Measurements from ENCODE around the gene CMC2.

Gene CMC2

GRCh38 chr16:80989801-80990200, 16.9 kb downstream of the CMC2 start:
- H3K27ac ChIP-seq (replicated peaks; ENCODE audit: low read length), result no peak overlapping the region
- no peak overlapping the region for H3K4ac ChIP-seq (ENCODE audit: low read length)
- no peak overlapping the region for H3K4me2 ChIP-seq (ENCODE audit: insufficient read depth, low read length, poor library complexity, severe bottlenecking)
- H3K79me1 ChIP-seq (ENCODE audit: low read depth, low read length), result no peaks in the 10 kb centered on the region
- no peaks in the 10 kb centered on the region for H3K9me3 ChIP-seq (replicated peaks in 1 of 2; ENCODE audit: control insufficient read depth in 2 of 2, insufficient read depth in 1 of 2, low read depth in 1 of 2, low read length in 2 of 2)
- no peak overlapping the region for H4K91ac ChIP-seq (ENCODE audit: low read depth, low read length, poor library complexity)
- H3K18ac ChIP-seq (ENCODE audit: low read length), result no peak overlapping the region
- H3K4me3 ChIP-seq (ENCODE audit: low read length in 2 of 2), result no peak overlapping the region
- peaks cover 0 to 5% of the 10 kb centered on the region in 2 donors for H3K4me1 ChIP-seq (ENCODE audit: control insufficient read depth in 2 of 2, insufficient read depth in 1 of 2, low read depth in 1 of 2, low read length in 2 of 2)
- H3K36me3 ChIP-seq (replicated peaks in 1 of 2; ENCODE audit: control insufficient read depth in 2 of 2, insufficient read depth in 2 of 2, low read length in 2 of 2), result peaks cover 3 to 38% of the 10 kb centered on the region in 2 donors
- no peak overlapping the region for H3K14ac ChIP-seq (ENCODE audit: low read length)
- no peak overlapping the region for H2BK12ac ChIP-seq (ENCODE audit: low read length)
- H3K9ac ChIP-seq (ENCODE audit: low read depth, low read length, poor library complexity), result no peak overlapping the region
- no peak for DNase-seq (ENCODE audit: low spot score)
- no peak overlapping the region for H4K8ac ChIP-seq (ENCODE audit: low read depth, low read length)
- H2AFZ ChIP-seq (ENCODE audit: low read length), result no peak overlapping the region
- no CpG with 5 or more reads among the region's 2 CpGs for WGBS, 2 donors (ENCODE audit: extremely low coverage in 2 of 2, insufficient read length in 2 of 2, insufficient replicate concordance in 1 of 2)
- no peak overlapping the region for H3K23ac ChIP-seq (ENCODE audit: low read depth, low read length, poor library complexity)
- no peak overlapping the region for H2BK5ac ChIP-seq (ENCODE audit: low read length)
- H2BK15ac ChIP-seq (ENCODE audit: low read length), result no peak overlapping the region
- no peak overlapping the region for H2BK120ac ChIP-seq (ENCODE audit: low read depth, low read length)
- H3K27me3 ChIP-seq (ENCODE audit: control insufficient read depth in 3 of 3, insufficient read depth in 3 of 3, low read depth in 1 of 3, low read length in 3 of 3), result no peaks in the 10 kb centered on the region
- H2AK5ac ChIP-seq (ENCODE audit: low read depth, low read length), result no peak overlapping the region

- H2BK15ac ChIP-seq (ENCODE audit: low read length), result no peak overlapping the region
- no peak overlapping the region for H3K4ac ChIP-seq (ENCODE audit: low read length)
Observed at GRCh38 chr16:80988756-80989155, 17.9 kb downstream of the CMC2 start.

GRCh38 chr16:80986557-80986956, 20.1 kb downstream of the CMC2 start:
- H3K18ac ChIP-seq (ENCODE audit: low read length), result no peak overlapping the region
- no peak overlapping the region for H3K4me2 ChIP-seq (ENCODE audit: insufficient read depth, low read length, poor library complexity, severe bottlenecking)
- H3K4ac ChIP-seq (ENCODE audit: low read length), result no peak overlapping the region
- H3K27me3 ChIP-seq (ENCODE audit: control insufficient read depth in 3 of 3, insufficient read depth in 3 of 3, low read depth in 1 of 3, low read length in 3 of 3), result no peaks in the 10 kb centered on the region
- WGBS, 2 donors (ENCODE audit: extremely low coverage in 2 of 2, insufficient read length in 2 of 2, insufficient replicate concordance in 1 of 2), result no CpG with 5 or more reads among the region's 2 CpGs
- peaks cover 0 to 2% of the 10 kb centered on the region in 2 donors for H3K4me1 ChIP-seq (ENCODE audit: control insufficient read depth in 2 of 2, insufficient read depth in 1 of 2, low read depth in 1 of 2, low read length in 2 of 2)
- no peak overlapping the region for H4K8ac ChIP-seq (ENCODE audit: low read depth, low read length)
- no peak overlapping the region for H2AK5ac ChIP-seq (ENCODE audit: low read depth, low read length)
- no peak overlapping the region for H3K14ac ChIP-seq (ENCODE audit: low read length)
- H3K9me3 ChIP-seq (replicated peaks in 1 of 2; ENCODE audit: control insufficient read depth in 2 of 2, insufficient read depth in 1 of 2, low read depth in 1 of 2, low read length in 2 of 2), result no peaks in the 10 kb centered on the region
- H3K79me1 ChIP-seq (ENCODE audit: low read depth, low read length), result no peaks in the 10 kb centered on the region
- no peak overlapping the region for H2BK120ac ChIP-seq (ENCODE audit: low read depth, low read length)
- no peak overlapping the region for H2BK12ac ChIP-seq (ENCODE audit: low read length)
- no peak overlapping the region for H2AFZ ChIP-seq (ENCODE audit: low read length)
- H4K91ac ChIP-seq (ENCODE audit: low read depth, low read length, poor library complexity), result no peak overlapping the region
- DNase-seq (ENCODE audit: low spot score), result no peak
- no peak overlapping the region for H3K9ac ChIP-seq (ENCODE audit: low read depth, low read length, poor library complexity)
- no peak overlapping the region for H2BK15ac ChIP-seq (ENCODE audit: low read length)
- H2BK5ac ChIP-seq (ENCODE audit: low read length), result no peak overlapping the region
- peaks cover 3 to 38% of the 10 kb centered on the region in 2 donors for H3K36me3 ChIP-seq (replicated peaks in 1 of 2; ENCODE audit: control insufficient read depth in 2 of 2, insufficient read depth in 2 of 2, low read length in 2 of 2)
- H3K4me3 ChIP-seq (ENCODE audit: low read length in 2 of 2), result no peak overlapping the region
- no peak overlapping the region for H3K27ac ChIP-seq (replicated peaks; ENCODE audit: low read length)
- no peak overlapping the region for H3K23ac ChIP-seq (ENCODE audit: low read depth, low read length, poor library complexity)

More at GRCh38 chr16:80988756-80989155, 17.9 kb downstream of the CMC2 start:
- no peak overlapping the region for H2AK5ac ChIP-seq (ENCODE audit: low read depth, low read length)
- DNase-seq (ENCODE audit: low spot score), result no peak
- H3K27ac ChIP-seq (replicated peaks; ENCODE audit: low read length), result no peak overlapping the region
- H3K9me3 ChIP-seq (replicated peaks in 1 of 2; ENCODE audit: control insufficient read depth in 2 of 2, insufficient read depth in 1 of 2, low read depth in 1 of 2, low read length in 2 of 2), result no peaks in the 10 kb centered on the region
- no peak overlapping the region for H3K9ac ChIP-seq (ENCODE audit: low read depth, low read length, poor library complexity)
- no peak overlapping the region for H3K18ac ChIP-seq (ENCODE audit: low read length)
- H4K91ac ChIP-seq (ENCODE audit: low read depth, low read length, poor library complexity), result no peak overlapping the region
- H3K4me3 ChIP-seq (ENCODE audit: low read length in 2 of 2), result no peak overlapping the region
- H2BK12ac ChIP-seq (ENCODE audit: low read length), result no peak overlapping the region
- H2AFZ ChIP-seq (ENCODE audit: low read length), result no peak overlapping the region
- peaks cover 3 to 36% of the 10 kb centered on the region in 2 donors for H3K36me3 ChIP-seq (replicated peaks in 1 of 2; ENCODE audit: control insufficient read depth in 2 of 2, insufficient read depth in 2 of 2, low read length in 2 of 2)
- no peak overlapping the region for H3K4me2 ChIP-seq (ENCODE audit: insufficient read depth, low read length, poor library complexity, severe bottlenecking)
- no CpG with 5 or more reads among the region's 7 CpGs for WGBS, 2 donors (ENCODE audit: extremely low coverage in 2 of 2, insufficient read length in 2 of 2, insufficient replicate concordance in 1 of 2)
- no peak overlapping the region for H4K8ac ChIP-seq (ENCODE audit: low read depth, low read length)
- no peak overlapping the region for H2BK5ac ChIP-seq (ENCODE audit: low read length)
- no peaks in the 10 kb centered on the region for H3K27me3 ChIP-seq (ENCODE audit: control insufficient read depth in 3 of 3, insufficient read depth in 3 of 3, low read depth in 1 of 3, low read length in 3 of 3)
- peaks cover 0 to 5% of the 10 kb centered on the region in 2 donors for H3K4me1 ChIP-seq (ENCODE audit: control insufficient read depth in 2 of 2, insufficient read depth in 1 of 2, low read depth in 1 of 2, low read length in 2 of 2)
- H3K79me1 ChIP-seq (ENCODE audit: low read depth, low read length), result no peaks in the 10 kb centered on the region
- H3K23ac ChIP-seq (ENCODE audit: low read depth, low read length, poor library complexity), result no peak overlapping the region
- no peak overlapping the region for H3K14ac ChIP-seq (ENCODE audit: low read length)
- H2BK120ac ChIP-seq (ENCODE audit: low read depth, low read length), result no peak overlapping the region

- Histone ChIP-seq H3K36me3 (replicated peaks in 1 of 2; ENCODE audit: control insufficient read depth in 2 of 2, insufficient read depth in 2 of 2, low read length in 2 of 2) (peaks cover 0 to 41% of the 10 kb centered on the region in 2 donors), H3K14ac (ENCODE audit: low read length) (no peak overlapping the region), H3K9ac (ENCODE audit: low read depth, low read length, poor library complexity) (no peak overlapping the region), H3K27ac (replicated peaks; ENCODE audit: low read length) (no peak overlapping the region), H2BK120ac (ENCODE audit: low read depth, low read length) (no peak overlapping the region), H4K8ac (ENCODE audit: low read depth, low read length) (no peak overlapping the region), H3K4ac (ENCODE audit: low read length) (no peak overlapping the region), H3K18ac (ENCODE audit: low read length) (no peak overlapping the region), H2BK5ac (ENCODE audit: low read length) (no peak overlapping the region), H3K9me3 (replicated peaks in 1 of 2; ENCODE audit: control insufficient read depth in 2 of 2, insufficient read depth in 1 of 2, low read depth in 1 of 2, low read length in 2 of 2) (no peaks in the 10 kb centered on the region), H3K79me1 (ENCODE audit: low read depth, low read length) (no peaks in the 10 kb centered on the region), H3K4me1 (ENCODE audit: control insufficient read depth in 2 of 2, insufficient read depth in 1 of 2, low read depth in 1 of 2, low read length in 2 of 2) (peaks cover 0 to 2% of the 10 kb centered on the region in 2 donors), H2AK5ac (ENCODE audit: low read depth, low read length) (no peak overlapping the region), H4K91ac (ENCODE audit: low read depth, low read length, poor library complexity) (no peak overlapping the region), H3K4me3 (ENCODE audit: low read length in 2 of 2) (no peak overlapping the region), H3K23ac (ENCODE audit: low read depth, low read length, poor library complexity) (no peak overlapping the region), H2BK12ac (ENCODE audit: low read length) (no peak overlapping the region), H3K27me3 (ENCODE audit: control insufficient read depth in 3 of 3, insufficient read depth in 3 of 3, low read depth in 1 of 3, low read length in 3 of 3) (no peaks in the 10 kb centered on the region), H3K4me2 (ENCODE audit: insufficient read depth, low read length, poor library complexity, severe bottlenecking) (no peak overlapping the region), H2BK15ac (ENCODE audit: low read length) (no peak overlapping the region), H2AFZ (ENCODE audit: low read length) (no peak overlapping the region)
- no CpG with 5 or more reads among the region's 2 CpGs for WGBS, 2 donors (ENCODE audit: extremely low coverage in 2 of 2, insufficient read length in 2 of 2, insufficient replicate concordance in 1 of 2)
- DNase-seq (ENCODE audit: low spot score), result no peak
Observed at GRCh38 chr16:80985611-80986010, 21.1 kb downstream of the CMC2 start.

Measured in neuronal stem cell (in vitro differentiated cells).